Iris pigment epithelial cell (primary cell): Measurements from ENCODE around the gene MRPL44.

Source experiments
- DNase-seq: peaks from one replicate; pipeline ENCODE4 v3.0.0-alpha.2; 2011; ENCODE audit warnings: low read depth

MRPL44 gene

DNA sequence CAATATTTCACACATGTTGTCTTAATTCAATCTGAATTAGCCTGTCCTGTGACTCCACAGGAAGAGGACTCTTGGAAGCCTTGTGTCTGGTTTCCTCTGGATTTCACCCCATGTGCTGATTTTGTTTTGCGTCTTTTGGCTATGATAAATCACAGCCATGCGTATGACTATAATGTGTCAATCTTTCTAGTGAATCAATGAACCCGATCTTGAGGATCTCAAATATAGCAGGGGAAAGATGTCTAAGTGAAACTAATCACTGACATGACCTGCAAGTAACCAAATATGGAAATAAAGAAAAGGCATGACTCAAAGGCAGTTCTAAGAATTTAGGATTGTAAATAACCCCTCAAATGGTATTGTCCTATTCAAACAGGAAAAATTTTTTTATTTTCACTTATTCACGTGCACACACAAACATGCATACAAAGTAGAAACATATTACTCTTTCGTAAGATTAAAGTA, 20.4 kb upstream of the MRPL44 start:
- DNase-seq = no peak

DNA sequence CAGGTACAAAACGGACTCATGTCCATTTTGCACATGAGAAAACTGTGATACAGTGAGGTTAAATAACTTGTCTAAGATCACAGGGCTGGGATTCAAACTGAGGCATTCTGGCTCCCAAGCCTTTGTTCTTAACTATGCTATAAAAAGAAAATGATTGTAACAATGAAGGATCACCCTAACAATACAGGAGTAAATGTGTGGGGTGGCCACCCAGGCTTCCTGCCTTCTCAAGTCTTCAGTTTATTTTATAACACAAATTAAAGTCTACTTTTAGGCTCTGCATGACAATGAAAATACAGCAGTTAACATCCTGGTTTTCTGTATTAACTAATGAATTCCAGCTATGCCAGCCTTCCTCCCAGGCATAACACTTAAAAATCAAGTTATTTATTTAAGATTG, 19.7 kb upstream of the MRPL44 start:
- DNase-seq = no peak

DNA sequence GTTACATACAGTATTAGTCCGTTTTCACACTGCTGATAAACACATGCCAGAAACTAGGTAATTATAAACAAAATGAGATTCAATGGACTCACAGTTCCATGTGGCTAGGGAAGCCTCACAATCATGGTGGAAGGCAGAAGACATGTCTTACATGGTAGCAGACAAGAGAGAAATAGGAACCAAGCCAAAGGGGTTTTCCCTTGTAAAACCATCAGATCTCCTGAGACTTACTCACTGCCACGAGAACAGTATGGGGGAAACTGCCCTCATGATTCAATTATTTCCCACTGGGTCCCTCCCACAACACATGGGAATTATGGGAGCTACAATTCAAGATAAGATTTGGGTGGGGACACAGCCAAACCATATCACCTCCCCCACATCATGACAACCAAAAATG, 17.8 kb upstream of the MRPL44 start:
- DNase-seq = peak; percentile 70

DNA sequence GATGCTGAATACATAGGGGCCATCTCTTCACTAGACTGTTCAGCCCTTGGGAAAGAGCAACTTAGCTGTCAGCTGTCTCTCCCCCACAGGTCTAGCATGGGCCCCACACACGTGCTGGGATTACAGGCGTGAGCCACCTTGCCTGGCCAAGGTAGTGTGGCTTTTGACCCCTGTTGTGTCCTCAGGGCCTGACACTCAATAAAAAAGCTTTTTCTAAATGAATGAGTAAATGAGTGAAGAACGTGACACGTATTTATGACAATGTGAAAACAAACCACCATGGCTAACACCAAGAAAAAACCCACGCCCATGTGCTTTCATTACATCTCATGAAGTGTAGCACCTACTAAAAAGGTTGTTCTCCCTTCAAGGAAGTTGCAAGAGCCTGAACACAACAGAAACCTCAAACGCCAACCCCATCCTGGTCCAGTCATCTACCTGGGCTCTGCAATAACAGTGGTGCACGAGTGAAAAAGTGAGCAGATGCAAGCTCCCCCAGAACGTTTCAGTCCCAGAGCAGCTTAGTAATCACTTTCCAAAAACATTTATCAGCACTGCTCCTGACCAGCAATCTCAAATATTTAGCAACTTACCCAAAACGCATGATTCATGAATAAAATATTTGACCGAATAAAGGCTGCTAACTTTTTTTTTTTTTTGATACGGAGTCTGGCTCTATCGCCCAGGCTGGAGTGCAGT, 15.5 kb upstream of the MRPL44 start:
- peak; percentile 79 for DNase-seq

DNA sequence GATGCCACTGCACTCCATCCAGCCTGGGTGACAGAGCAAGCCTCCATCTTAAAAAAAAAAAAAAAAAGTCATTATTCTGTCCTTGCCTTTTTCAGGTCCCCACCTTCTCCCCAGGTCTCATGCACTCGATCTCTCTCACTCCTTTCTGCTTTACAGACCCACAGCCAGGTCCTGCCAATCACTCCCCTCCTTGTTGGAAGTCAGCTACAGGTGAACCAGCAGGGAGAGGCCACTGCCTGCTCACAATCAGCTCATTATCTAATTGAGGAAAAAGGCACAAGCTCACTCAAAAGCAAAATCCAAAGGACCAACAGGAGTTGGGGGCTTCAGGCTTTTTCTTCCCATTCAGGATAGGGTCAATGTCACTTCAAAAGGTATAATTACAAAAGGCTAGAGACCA, 14.1 kb upstream of the MRPL44 start:
- no peak for DNase-seq

DNA sequence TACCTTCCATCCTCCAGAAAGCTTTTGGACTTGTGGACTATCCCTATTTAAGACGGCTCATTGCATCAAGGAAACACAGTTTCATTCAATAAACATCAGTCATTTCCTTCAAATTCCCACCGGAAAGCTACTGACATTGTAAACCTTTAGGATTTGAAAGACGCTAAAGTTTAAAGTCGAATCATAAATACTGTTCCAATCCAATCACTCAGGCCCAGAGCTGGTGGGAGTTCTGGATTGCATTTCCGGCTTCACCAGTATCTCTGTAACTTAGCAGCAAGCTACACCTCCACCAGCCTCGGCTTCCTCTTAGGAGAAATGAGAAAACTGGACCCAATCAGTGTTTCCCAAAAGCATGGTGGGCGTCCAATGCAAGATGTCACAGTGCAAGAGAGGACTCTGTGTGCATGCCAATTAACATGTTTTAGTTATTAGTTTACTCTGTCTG, 13.7 kb upstream of the MRPL44 start:
- DNase-seq = peak; percentile 59

DNA sequence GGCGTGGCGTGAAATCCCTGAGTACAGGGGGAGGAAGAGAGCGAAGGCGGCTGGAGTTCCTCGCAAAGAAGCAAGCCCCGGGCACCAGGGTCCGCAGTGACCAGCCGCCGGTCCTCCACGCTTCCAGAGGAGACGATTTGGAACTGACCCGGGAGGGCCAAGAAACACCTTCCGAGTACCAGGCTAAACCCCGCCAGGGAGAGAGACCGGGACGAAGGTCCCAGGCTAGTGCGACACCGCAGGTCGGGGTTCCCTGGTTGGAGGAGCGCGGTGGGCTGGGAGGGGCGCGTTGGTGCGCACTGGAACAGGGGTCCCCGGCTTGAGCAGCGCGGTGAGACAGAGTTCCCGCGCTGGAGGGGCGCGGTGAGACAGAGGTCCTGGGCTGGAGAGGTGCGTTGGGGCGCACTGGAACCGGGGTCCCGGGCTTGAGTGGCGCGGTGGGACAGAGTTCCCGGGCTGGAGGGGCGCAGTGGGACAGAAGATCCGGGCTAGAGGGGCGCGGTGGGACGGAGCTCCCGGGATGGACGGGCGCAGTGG, 13.0 kb upstream of the MRPL44 start:
- peak; percentile 36 for DNase-seq

DNA sequence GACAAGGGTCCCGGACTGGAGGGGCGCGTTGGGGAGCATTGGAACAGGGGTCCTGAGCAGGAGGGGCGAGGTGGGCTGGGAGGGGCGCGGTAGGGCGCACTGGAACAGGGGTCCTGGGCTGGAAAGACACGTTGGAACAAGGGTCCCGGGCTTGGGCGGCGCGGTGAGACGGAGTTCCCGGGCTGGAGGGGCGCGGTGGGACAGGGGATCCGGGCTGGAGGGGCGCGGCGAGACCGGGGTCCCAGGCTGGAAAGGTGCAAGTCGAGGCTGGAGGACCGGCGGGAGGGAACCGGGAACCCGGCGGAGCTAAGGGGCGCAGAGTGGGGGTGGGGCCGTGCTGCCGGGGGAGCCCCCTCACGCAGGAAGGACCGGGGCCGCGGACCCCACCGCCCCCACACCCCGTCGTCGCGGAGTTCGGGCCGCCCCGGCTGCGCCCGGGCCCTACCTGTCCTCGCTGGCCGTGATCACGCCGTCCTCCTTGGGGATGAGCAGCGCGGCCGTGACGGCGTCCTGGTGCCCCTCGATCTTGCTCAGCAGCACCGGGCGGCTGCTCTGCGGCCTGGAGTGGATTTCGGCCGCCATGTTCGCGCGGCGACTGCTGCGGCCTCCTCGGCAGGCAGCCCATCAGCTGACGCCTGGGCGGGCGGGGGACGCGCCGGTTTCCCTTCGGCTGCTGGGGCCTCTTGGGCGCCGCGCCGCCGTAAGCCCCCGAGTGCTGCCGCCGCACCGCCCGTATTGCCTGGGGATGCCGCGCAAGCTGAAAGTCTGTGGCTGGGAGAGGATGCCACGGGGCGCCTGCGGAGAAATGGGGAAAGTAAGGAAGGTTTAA, 12.3 kb upstream of the MRPL44 start, which contains the start of gene WDFY1:
Gene WDFY1, minus strand, starts transcription at position 633 of the 829 bp plus-strand sequence. Its CDS starts 51 bp downstream, at position 582.
- peak; percentile 94 for DNase-seq

DNA sequence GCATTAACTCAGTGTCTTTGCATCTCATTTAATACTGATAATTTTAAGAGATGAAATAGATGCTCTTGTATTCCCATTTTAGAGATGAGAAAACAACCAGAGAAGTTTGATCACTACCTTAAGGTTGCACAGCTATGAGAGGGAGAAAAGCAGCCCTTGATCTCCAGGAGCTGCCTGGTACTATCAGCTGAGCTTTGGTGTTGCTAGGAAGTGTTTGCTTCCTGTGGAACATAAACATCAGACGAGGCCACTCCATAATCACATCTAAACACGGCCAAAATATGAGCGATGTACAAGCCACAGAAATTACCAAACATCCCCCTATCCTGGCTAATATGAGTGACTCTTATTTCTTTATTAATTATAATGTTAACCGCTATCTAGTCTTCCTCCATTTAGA, 11.5 kb upstream of the MRPL44 start:
- no peak for DNase-seq

DNA sequence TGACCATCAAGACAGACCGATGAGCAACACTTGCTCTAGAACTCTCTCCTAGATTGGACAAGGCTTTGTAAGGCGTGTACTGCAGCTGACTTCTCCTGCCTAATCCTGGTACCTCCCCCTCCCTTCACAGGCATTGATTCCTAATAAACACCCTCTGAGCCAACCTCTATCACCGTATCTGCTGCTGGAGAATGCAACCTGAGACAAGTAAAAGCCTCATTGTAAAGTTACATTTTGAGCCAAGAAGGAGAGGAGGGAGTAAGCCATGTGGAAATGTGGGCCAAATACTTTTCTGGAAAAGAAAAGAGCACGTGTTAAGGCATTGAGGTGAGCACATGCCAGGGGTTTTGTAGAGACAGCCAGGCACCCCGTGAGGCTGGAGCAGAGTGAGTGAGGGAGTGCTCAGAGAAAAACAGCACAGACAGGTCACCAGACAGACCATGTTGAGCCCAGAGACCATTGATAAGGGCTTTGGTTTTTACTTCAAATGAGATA, 9.5 kb upstream of the MRPL44 start:
- DNase-seq = no peak

DNA sequence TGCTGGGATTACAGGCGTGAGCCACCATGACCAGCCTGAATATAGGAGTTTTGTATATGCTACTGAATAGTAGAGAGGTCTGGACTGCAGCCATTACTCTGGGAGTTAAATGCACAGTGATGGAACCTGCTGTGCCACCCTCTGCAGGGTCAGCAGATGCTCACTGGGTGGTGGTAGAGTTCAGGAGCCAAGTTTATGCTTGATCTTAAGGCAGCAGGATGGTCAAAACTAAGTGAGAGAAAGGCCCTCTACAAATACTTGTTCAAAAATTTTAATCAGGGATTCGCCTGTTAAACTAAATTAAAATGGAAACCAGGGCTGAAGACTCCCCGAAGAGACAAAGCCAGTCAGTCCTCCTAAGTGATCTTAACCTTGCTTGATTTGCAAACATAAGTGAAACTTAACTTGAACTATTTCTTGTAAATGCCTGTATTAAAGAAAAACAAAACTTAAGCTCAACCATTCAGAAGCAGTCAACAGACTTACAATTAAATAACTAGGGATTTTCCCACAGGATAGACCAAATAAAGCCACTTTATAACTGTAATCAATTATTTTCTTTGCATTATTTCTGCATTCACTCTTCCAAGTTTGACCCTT, 7.9 kb upstream of the MRPL44 start:
- no peak for DNase-seq

DNA sequence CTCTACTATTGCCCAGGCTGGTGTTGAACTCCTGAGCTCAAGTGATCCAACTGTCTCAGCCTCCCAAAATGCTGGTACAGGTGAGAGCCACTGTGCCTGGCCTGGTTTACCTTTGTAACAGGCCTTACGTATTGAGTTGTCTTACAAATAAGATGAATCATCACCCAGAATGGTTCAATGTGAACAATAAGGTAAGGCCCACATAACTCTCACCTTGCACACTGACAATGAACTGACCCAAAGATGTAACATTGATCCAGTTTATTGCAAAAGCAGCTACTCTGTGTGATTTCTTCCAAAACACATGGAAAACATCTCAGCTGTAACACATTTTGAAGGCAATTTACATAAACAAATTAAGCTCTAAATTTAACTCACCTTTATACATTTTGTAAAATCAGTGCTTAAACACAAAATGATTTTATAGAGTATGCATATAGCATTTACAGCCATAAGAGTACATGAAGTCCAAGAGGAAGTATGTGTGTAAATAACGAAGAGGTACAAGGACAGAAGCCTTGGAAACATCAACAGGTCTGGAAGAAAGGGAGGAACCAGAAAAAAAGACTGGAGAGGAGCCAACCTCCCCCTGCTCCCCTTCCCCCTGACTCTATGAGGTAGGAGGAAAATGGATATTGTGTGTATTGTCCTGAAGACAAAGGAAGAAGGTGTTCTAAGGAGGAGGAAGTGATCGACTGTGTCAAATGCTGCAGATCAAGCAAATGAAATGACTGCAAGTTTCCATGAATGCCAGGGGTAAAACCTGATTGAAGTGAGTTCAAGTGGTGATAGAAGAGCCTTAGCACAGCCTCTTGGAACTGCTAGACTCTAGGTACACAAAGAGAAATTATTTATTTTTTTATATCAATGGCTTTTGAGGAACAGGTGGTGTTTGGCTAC, 6.6 kb upstream of the MRPL44 start:
- no peak for DNase-seq

DNA sequence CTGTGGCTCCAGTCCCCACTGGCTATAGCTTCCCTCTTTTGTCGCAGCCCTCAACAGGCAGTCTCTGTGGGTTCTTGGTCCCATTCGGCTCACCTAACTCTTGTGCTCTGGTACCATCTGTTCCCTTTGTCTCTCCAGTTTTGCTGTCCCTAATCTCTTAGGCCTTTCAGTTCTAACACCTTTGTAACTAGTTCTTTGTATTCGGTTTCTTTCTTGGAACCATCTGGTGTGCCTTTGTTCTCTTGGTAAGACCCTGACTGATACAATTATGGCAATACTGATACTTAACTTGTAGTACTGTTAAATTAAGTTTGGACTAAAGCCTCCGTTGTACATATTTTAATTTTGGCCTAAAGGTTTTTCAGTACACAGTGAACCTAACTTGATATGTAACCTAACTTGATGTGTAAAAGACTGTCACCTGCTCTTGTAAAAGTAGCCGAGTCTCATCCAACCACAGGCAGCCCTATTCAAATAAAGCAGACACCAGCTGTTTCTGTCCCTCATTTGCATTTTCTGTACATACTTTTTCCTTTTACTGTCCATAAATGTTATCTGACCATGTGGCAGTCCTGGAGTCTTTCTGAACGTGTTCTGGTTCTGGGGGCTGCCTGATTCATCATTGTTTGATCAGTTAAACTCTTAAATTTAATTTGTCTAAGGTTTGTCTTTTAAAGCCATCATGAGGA, 4.8 kb upstream of the MRPL44 start:
- DNase-seq = no peak

DNA sequence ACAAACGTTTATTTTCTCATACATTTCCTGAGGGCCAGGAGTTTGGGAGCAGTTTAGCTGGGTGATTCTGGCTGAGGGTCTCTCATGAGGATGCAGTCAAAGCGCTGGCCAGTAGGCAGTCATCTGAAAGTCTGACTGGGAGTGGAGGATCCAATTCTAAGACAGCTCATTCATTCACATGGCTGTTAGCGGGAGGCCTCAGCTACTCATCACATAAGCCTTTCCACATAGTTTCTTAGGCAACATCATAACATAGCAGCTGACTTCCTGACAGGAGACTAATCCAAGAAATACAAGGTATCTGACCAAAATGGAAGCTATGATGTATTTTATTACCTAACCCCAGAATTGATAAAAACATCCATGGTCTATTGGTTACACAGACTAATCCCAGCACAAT, 2.9 kb upstream of the MRPL44 start:
- peak; percentile 98 for DNase-seq

DNA sequence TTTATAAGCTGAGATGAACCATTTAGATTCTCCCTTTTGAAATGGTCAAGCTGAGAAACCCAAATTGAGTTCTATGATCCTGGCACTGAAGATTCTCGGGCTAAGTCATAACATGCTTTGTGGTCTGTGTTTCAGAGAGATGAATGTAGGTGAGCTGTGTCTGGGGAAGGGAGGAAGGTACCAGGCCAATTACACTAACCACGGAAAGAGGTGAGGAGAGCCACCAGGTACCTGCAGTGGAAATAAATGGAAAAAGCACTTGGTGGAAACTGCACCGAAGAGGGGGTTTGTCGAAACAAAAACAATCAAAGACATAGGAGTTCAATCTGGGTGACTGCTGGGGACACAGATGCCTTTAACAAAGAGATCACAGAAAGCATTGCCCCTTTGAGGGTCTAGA, 963 bp upstream of the MRPL44 start:
- no peak for DNase-seq

DNA sequence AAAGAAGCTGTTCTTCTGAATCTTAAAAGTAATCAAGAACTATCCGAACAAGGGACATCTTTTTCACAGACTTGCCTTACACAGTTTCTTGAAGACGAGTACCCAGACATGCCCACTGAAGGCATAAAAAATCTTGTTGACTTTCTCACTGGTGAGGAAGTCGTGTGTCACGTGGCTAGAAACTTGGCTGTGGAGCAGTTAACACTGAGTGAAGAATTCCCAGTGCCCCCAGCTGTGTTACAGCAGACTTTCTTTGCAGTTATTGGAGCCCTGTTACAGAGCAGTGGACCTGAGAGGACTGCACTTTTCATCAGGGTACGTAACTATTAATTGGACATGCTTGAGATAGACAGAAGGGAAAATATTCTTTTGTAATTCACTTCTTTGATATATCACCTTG, 2.4 kb downstream of the MRPL44 start:
- DNase-seq = peak; percentile 55

DNA sequence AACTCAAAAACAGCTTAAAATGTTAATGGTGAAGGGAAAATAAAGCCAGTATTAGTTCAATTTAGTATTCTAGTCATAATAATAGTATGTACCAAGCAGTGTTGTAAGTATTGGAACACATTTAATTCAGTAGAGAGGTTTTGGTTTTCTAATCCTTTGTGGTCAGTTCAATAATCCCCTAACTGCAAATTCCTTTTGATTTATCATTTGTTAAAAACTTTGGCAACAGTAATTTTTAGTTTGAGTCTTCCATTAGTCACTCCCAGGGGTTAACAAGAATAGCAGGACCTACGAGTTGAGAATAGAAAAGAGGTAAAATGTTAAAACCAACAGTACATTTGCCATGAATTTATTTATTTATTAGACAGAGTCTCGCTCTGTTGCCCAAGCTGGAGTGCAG, 10.7 kb downstream of the MRPL44 start:
- DNase-seq = peak; percentile 89

DNA sequence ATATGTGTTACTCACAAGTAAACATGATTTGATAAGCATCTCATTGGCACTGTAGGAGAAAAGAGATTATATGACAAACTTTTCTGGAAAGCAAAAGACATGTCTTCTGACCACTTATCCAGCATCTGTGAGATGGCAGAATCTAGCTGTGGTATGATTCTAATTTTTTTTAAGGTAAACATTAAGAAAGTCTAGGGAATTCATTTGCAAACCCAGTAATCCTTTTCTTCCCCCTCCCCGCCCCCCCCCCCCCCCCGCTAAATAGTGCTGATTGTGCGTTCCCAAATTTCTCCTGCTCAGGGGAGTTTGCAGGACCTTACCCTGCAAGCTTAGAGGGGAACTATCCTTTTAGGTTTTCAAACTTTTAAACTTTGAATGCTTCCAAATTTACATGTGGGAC, 12.1 kb downstream of the MRPL44 start:
- DNase-seq = no peak

DNA sequence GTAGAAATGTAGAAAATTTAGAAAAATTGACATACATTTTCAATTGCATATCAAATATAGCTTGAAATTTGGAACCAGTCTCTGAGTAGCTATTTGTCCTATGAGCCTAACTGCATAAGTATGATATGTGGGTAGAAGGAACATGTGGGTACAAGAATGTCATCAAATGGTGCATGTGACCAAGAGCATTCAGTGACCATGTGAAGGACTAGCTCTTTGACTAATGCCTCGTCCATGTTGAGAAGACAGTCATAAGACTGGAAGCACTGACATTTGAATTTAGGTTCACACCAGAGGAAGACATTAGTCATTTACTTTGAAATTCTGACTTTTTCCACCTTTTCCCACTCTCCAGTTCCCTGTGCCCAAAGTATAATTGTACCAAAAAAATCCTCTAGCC, 12.6 kb downstream of the MRPL44 start:
- DNase-seq = peak; percentile 21

DNA sequence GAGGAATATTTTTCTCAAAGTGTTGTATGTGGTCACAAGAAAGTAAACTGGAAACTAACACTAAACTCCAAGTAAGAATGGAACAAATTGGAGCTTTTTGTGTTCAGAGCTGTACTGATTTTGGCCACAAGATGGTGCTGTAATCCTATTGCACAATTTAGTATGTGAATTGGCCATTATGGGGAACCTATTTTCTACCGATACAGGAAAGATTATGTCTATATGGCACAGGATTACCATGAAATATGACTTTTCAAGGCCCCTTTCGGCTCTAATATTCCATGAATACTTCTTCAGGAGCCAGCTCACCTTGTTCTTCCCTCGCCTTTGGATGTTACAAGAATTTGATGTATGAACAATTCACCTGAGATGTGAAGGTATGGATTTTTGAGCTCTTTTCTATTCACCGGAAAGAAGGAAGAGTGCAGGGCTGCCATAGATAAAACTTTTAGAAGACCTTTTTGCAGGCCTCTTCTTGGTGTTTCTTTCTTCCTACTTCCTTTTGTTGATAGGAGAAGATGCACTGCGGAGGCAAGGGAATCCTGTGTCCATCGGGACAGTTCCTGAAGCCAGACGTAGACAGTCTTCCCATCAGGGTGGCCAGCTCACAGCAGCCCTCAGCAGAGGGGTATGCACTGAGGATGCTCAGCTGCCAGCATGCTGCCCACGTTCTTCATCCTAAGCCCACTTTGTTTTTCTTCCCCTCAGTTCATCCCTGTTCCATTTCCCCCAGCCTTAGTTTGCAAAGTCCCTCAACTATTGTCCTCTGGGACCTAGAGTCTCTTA, 13.3 kb downstream of the MRPL44 start:
- peak; percentile 60 for DNase-seq
